ENCODE measurements around the gene VPS37B.

Gene VPS37B

GRCh38 chr12:122847516-122847836 is 48.4 kb downstream of the VPS37B start:
- POLR2A ChIA-PET: no interaction called here
- TF ChIP-seq CTCF (IDR thresholded peaks at IDR 0.05; ENCODE audit: control extremely low read depth, extremely low read depth, low read depth, missing control alignments): no peak
- no peak for DNase-seq (ENCODE audit: extremely low spot score)
- CTCF ChIA-PET: interaction anchor here (0.9 to 6.1 kb wide), 3 partner anchors 12 to 28 kb away, joined by 3 to 42 read pairs (median 3); no protein-coding TSS in a partner anchor

- CTCF ChIA-PET: interaction anchor here (0.9 to 6.1 kb wide), 5 partner anchors 13 to 119 kb away, joined by 3 to 42 read pairs (median 3); partner anchors contain the start of gene ABCB9
- no peak for DNase-seq (ENCODE audit: extremely low spot score)
- no peak for TF ChIP-seq CTCF (IDR thresholded peaks at IDR 0.05; ENCODE audit: control extremely low read depth, extremely low read depth, low read depth, missing control alignments)
- POLR2A ChIA-PET: no interaction called here
These were observed 49.1 kb downstream of the VPS37B start for GRCh38 chr12:122846622-122847515.

- TF ChIP-seq CTCF (IDR thresholded peaks at IDR 0.05; ENCODE audit: control extremely low read depth, extremely low read depth, low read depth, missing control alignments): no peak
- ChIA-PET CTCF (interaction anchor here (0.6 to 6.1 kb wide), 5 partner anchors 14 to 120 kb away, joined by 3 to 42 read pairs (median 3); partner anchors contain the start of gene ABCB9), POLR2A (no interaction called here)
- no peak for DNase-seq (ENCODE audit: extremely low spot score)
These were observed 49.9 kb downstream of the VPS37B start for GRCh38 chr12:122845865-122846621.

- DNase-seq (ENCODE audit: extremely low spot score): no peak
- CTCF ChIA-PET: interaction anchor here (1.1 to 6.1 kb wide), 4 partner anchors 15 to 121 kb away, joined by 3 to 42 read pairs (median 8); partner anchors contain the start of gene ABCB9
- no peak for TF ChIP-seq CTCF (IDR thresholded peaks at IDR 0.05; ENCODE audit: control extremely low read depth, extremely low read depth, low read depth, missing control alignments)
- POLR2A ChIA-PET: no interaction called here
These were observed 50.7 kb downstream of the VPS37B start for GRCh38 chr12:122845041-122845864.

- no peak for DNase-seq (ENCODE audit: extremely low spot score)
- ChIA-PET POLR2A (no interaction called here), CTCF (interaction anchor here (1.1 to 2.7 kb wide), 2 partner anchors 16 to 20 kb away, joined by 3 to 12 read pairs; no protein-coding TSS in a partner anchor)
- no peak for TF ChIP-seq CTCF (IDR thresholded peaks at IDR 0.05; ENCODE audit: control extremely low read depth, extremely low read depth, low read depth, missing control alignments)
These were observed 51.5 kb downstream of the VPS37B start for GRCh38 chr12:122844366-122844971.

Measured in GM10248 (cell line).